HG03469 (cell line): ENCODE data around the gene EEF2K.

Source experiments
- ATAC-seq: cut with Tn5 transposase; IDR thresholded peaks from one replicate; pipeline ENCODE4 v1.9.1; 2021; ENCODE audit warnings: mild to moderate bottlenecking, moderate library complexity, moderate number of reproducible peaks; ENCODE audit not compliant: unreplicated experiment

The EEF2K gene

GRCh38 chr16:22328081-22328725 lies 122.1 kb downstream of the EEF2K start:
- no peak for ATAC-seq

DNA sequence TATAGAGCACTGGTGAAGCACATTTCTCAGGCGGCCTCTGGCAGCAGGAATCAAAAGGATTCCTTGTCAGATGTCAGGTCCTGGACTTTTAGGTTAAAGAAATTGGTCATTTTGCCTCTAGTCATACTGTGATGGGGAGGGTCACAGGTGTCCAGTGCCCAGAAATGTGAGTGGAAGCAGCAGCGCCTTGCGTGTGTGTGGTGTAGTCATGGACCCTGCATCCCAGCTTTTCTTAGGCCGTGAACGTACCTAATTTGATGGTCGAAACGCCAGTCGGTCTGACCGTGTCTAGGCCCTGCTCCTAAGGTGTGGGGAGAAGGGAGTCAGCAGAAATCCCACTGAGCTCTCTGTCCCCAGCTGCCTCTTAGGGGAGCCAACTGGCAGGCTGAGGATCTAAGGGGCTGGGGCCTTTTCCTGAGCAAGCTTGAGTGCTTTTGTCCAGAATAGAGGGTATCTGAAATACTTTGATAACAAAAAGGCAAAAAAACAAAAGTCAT lies 123.2 kb downstream of the EEF2K start:
- no peak for ATAC-seq

DNA sequence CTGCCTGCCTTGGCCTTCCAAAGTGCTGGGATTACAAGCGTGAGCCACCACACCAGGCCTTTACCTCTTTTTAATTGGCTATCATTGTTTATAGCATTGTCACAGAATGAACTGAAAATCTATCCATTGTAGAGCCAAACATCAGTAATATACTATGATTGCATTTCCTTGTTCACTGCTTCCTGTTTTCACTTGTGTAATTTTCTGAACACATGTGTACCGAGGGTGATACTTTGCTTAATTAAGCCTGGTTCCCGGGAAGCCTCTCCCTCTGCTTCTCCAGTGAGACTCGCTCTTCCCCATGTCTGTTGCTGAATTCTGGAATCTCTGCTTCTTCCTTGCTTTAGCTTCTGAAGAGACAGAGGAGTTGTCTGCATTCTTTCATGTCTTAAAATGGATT lies 124.2 kb downstream of the EEF2K start:
- no peak for ATAC-seq

DNA sequence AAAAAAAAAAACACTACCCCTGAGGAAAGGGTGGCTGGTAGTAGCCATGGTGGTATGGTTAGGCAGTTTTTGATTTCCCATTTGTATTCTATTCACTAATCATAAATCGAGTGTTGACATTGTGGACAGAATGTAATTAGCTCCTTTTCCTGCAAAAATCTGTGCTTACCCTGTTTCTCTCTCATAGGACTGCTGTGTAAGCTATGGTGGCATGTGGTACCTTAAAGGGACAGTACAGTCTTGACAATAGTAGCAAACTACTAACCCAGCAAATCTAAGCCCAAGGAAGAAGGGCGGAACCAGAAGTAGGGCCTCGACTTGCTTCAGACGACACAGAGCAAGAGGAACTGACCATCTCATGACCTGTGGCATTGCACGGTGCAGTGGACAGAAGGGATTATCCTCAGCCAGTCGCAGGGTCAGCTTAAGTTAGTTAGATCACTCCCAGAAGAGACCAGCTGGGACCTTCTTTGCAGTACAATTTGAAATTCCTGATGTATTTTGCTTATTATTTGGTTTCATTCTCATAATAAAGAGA lies 127.4 kb downstream of the EEF2K start:
- no peak for ATAC-seq

- no peak for ATAC-seq
Measured at GRCh38 chr16:22335668-22336246, 129.7 kb downstream of the EEF2K start.

DNA sequence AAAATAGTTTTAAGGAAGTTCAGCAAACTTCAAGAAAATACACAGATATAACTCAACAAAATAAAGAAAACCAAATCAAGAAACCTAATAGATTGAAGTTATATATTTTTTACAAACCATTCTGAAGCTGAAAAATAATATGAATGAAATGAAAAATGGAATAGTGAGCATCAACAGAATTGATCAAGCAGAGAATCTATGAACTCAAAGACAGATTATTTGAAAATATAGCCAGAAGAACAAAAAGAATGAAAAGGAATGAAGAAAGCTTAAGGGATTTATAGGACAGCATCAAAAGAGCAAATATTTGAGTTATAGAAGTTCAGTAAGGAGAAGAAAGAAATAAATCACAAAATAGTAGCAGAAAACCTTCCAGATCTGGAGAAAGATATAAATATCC lies 130.5 kb downstream of the EEF2K start:
- no peak for ATAC-seq

GRCh38 chr16:22337045-22337444 lies 131.0 kb downstream of the EEF2K start:
- no peak for ATAC-seq

DNA sequence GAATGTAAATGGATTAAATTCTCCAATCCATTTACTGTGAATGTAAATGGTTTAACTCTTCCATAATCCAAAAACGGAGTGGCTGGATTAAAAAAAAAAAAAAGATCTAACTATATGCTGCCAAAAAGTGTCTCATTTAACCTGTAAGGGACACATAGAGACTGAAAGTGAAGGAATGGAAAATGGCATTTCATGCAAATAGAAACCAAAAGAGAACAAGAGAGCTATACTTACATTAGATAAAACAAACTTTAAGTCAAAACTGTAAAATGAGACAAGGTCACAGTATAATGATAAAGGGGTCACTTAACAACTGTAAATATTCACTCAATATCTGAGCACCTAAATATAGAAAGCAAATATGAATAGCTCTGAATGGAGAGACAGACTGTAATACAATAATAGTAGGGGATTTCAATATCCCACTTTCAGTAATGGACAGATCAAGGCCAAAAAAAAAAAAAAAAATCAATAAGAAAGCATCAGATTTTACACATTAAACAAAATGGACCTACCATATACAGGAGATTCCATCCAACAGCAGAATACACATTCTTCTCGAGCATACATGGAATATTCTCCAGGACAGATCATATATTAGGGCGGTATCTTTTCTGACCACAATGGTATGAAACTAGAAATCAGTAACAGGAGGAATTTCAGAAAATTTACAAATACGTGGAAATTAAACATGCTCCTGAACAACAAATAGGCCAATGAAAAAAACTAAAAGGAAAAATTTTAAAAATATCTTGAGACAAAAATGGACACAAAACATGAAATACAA lies 132.0 kb downstream of the EEF2K start:
- no peak for ATAC-seq
